HG02763 (cell line): ENCODE results near the gene MBD3L2.
"Not testable (repeated sequence)": the region's sequence is repeated elsewhere in the genome, so short reads cannot be mapped to it uniquely, and the experiment has no call there.

Experiments used
- ATAC-seq: cut with Tn5 transposase; IDR thresholded peaks from one replicate; pipeline ENCODE4 v1.9.1; 2021; ENCODE audit warnings: mild to moderate bottlenecking, moderate library complexity; ENCODE audit not compliant: unreplicated experiment

MBD3L2 gene

GRCh38 chr19:7059977-7060376 is 10.9 kb downstream of the MBD3L2 start:
- ATAC-seq = not testable (repeated sequence)

GRCh38 chr19:7063339-7063738 is 14.2 kb downstream of the MBD3L2 start:
- no peak for ATAC-seq

GRCh38 chr19:7063764-7064418 is 14.8 kb downstream of the MBD3L2 start:
- ATAC-seq = no peak

- not testable (repeated sequence) for ATAC-seq
These were observed 18.0 kb downstream of the MBD3L2 start for GRCh38 chr19:7067122-7067521.

GRCh38 chr19:7067716-7068115 is 18.6 kb downstream of the MBD3L2 start:
- ATAC-seq = no peak

GRCh38 chr19:7068599-7068998 is 19.5 kb downstream of the MBD3L2 start:
- no peak for ATAC-seq

- peak; percentile 93 for ATAC-seq
These were observed 20.2 kb downstream of the MBD3L2 start, which contains the start of gene ZNF557 for GRCh38 chr19:7069042-7069903. Gene ZNF557, plus strand, starts transcription at chr19:7069703. Its CDS starts 5,372 bp downstream, at chr19:7075075.

- no peak for ATAC-seq
These were observed 20.7 kb downstream of the MBD3L2 start for GRCh38 chr19:7069904-7070226.

GRCh38 chr19:7072541-7072940 is 23.4 kb downstream of the MBD3L2 start:
- ATAC-seq = no peak

GRCh38 chr19:7074705-7075282 is 25.7 kb downstream of the MBD3L2 start:
- no peak for ATAC-seq

- ATAC-seq = no peak
These were observed 27.0 kb downstream of the MBD3L2 start for GRCh38 chr19:7076151-7076550.

GRCh38 chr19:7078008-7078407 is 28.9 kb downstream of the MBD3L2 start:
- ATAC-seq = no peak

GRCh38 chr19:7083076-7083956 is 34.2 kb downstream of the MBD3L2 start:
- ATAC-seq = no peak

- no peak for ATAC-seq
These were observed 39.9 kb downstream of the MBD3L2 start for GRCh38 chr19:7088999-7089398.

- no peak for ATAC-seq
These were observed 49.0 kb downstream of the MBD3L2 start for GRCh38 chr19:7098096-7098495.

GRCh38 chr19:7098701-7099596 is 49.8 kb downstream of the MBD3L2 start:
- ATAC-seq = peak; percentile 85

GRCh38 chr19:7099597-7099921 is 50.4 kb downstream of the MBD3L2 start:
- no peak for ATAC-seq
